ENCODE results near the gene METTL2B. TPM values are rescaled to one million over a fixed set of nuclear protein-coding genes. Genes with fewer than 3 reads are reported as not detected.

Gene METTL2B, protein sequence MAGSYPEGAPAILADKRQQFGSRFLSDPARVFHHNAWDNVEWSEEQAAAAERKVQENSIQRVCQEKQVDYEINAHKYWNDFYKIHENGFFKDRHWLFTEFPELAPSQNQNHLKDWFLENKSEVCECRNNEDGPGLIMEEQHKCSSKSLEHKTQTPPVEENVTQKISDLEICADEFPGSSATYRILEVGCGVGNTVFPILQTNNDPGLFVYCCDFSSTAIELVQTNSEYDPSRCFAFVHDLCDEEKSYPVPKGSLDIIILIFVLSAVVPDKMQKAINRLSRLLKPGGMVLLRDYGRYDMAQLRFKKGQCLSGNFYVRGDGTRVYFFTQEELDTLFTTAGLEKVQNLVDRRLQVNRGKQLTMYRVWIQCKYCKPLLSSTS
- 20.8 and 27.7 TPM in 2 replicates for total RNA-seq

DNA sequence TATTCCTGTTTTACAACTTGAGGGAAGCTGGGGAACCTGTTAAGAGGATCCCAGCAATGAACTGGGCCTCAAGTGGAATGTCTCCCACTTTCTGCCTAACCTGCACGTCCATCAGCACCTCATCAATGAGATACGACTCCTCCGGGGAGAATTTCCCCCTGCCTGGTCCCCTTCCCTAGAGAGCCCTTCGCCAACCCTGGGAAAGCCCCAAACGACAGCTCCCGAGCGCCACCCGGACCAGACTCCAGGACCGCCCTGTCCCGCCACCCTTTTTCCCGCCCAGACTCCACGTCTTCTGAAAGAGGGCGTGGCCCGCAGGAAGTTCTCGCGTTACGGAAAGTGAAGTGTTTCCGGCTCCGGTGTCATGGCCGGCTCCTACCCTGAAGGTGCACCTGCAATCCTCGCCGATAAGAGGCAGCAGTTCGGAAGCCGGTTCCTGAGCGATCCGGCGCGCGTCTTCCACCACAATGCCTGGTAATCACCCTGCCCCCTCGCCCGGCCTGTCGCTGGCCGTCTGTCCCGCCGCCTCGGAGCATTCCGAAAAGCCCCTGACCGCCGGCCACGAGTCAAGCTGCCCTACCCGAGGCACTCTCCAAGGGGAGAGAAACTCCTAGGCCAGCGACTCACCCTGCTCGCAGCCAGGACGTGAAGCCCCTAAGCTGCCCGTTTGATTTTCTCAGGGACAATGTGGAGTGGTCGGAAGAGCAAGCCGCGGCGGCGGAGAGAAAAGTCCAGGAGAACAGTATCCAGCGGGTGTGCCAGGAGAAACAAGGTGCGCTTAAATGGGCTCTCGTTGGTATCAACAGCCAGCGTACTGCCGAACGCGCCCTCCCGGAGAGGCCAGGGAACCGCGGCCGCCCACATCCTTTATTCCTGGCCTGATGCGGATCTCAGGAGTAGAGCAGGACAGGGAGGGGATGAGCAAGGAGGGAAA lies at the start of gene METTL2B:
TSS of gene METTL2B (plus strand) at position 347 of the 934 bp plus-strand sequence. CDS start at position 365, 18 bp downstream.

DNA sequence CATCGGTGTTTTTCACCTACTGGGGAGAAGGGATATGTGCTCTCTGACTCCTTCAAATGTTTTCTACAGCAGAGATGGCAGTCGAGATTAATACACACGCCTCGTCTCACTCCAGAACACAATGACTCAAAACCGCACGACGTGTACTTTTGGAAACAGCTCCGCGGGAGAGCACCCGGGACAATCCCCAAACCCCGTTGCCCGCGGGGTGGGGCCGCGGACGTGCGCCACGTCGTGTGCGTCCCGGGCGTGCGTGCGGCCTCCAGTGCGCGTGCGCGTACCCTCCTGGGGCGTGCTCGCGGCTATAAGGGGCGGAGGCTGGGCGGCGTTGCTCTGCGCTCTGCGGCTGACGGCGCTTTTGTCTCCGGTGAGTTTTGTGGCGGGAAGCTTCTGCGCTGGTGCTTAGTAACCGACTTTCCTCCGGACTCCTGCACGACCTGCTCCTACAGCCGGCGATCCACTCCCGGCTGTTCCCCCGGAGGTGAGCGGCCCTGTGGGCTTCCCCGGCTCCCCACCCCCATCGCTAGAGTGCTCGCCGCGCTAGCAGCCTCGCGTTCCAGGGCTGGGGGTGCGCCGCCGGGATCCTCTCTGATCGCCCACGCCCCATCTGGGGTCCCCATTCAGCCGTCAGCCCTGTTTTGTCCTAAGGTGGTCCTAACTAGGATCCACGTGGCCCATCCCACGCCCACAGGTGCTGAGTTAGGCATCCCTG lies 20.8 kb upstream of the METTL2B start, which contains the start of gene HILPDA:
TSS of gene HILPDA (plus strand) at position 336 of the 712 bp plus-strand sequence. CDS start 1,391 bp downstream, outside the sequence.

Other genes with a start within 250 kb of the METTL2B start
- gene LEP, start 235.5 kb upstream of the METTL2B start, total RNA-seq, result not detected in 2 replicates
- 13.0 and 15.6 TPM in 2 replicates for gene RBM28, start 132.8 kb upstream of the METTL2B start, total RNA-seq
- 0.16 TPM in 1 of 2 replicates, not detected in the other for gene PRRT4, start 115.1 kb upstream of the METTL2B start, total RNA-seq
- gene IMPDH1, start 66.8 kb upstream of the METTL2B start, total RNA-seq, result 37.7 and 83.9 TPM in 2 replicates
- 34.6 and 52.5 TPM in 2 replicates for gene HILPDA, start 20.9 kb upstream of the METTL2B start, total RNA-seq
- under 0.01 and 0.32 TPM in 2 replicates for gene GARIN1A, start 195.5 kb downstream of the METTL2B start, total RNA-seq

Measured in epithelial cell of alveolus of lung (primary cell).